GM23338 (cell line): ENCODE measurements around the gene MARCHF10. TPM values are rescaled to one million over a fixed set of nuclear protein-coding genes. Genes with fewer than 3 reads are reported as not detected.

Experiments
- ATAC-seq: fragments of 200-7000 bp; cut with Tn5 transposase; 3 replicates; pipeline ENCODE4 v1.9.1; 2020
- DNase-seq: peaks from one replicate; pipeline ENCODE4 v3.0.0-alpha.2; 2015; ENCODE audit warnings: low spot score
- H2AFZ ChIP-seq: fragments of 200-600 bp; sonication (generic); 2 replicates; pipeline ENCODE4 v1.8.0; 2016; ENCODE audit warnings: antibody characterized with exemption, mild to moderate bottlenecking, moderate library complexity
- H3F3A ChIP-seq: fragments of 200-600 bp; sonication (generic); replicated peaks from 2 replicates; pipeline ENCODE4 v1.8.0; 2017; ENCODE audit warnings: antibody characterized with exemption, mixed run types, low read depth
- H3K27ac ChIP-seq: fragments of 200-600 bp; sonication (generic); 2 replicates; pipeline ENCODE4 v1.6.1; 2016; ENCODE audit warnings: low read depth
- H3K27me3 ChIP-seq: fragments of 200-600 bp; sonication (generic); 2 replicates; pipeline ENCODE4 v1.8.0; 2016; ENCODE audit warnings: mild to moderate bottlenecking, mixed run types, moderate library complexity; ENCODE audit not compliant: insufficient read depth
- H3K36me3 ChIP-seq: fragments of 200-600 bp; sonication (generic); 2 replicates; pipeline ENCODE4 v1.8.0; 2016; ENCODE audit warnings: mild to moderate bottlenecking; ENCODE audit not compliant: insufficient read depth
- H3K4me1 ChIP-seq: fragments of 200-600 bp; sonication (generic); 2 replicates; pipeline ENCODE4 v1.8.0; 2016; ENCODE audit warnings: mild to moderate bottlenecking, moderate library complexity; ENCODE audit not compliant: insufficient read depth
- H3K4me2 ChIP-seq: fragments of 200-600 bp; sonication (generic); 2 replicates; pipeline ENCODE4 v1.7.1; 2017; ENCODE audit warnings: mixed run types
- H3K4me3 ChIP-seq: fragments of 200-600 bp; sonication (generic); 2 replicates; pipeline ENCODE4 v1.6.1; 2016; ENCODE audit warnings: mixed run types
- H3K79me2 ChIP-seq: fragments of 200-600 bp; sonication (generic); replicated peaks from 2 replicates; pipeline ENCODE4 v1.8.0; 2017; ENCODE audit warnings: mild to moderate bottlenecking; ENCODE audit not compliant: insufficient read depth
- H3K9me2 ChIP-seq: fragments of 200-600 bp; sonication (generic); 2 replicates; pipeline ENCODE4 v1.8.0; 2017; ENCODE audit not compliant: insufficient read depth
- H4K20me1 ChIP-seq: fragments of 200-600 bp; sonication (generic); replicated peaks from 2 replicates; pipeline ENCODE4 v1.8.0; 2017; ENCODE audit warnings: mild to moderate bottlenecking; ENCODE audit not compliant: insufficient read depth
- H3K27ac Mint-ChIP-seq: 2 replicates; pipeline ENCODE4 v1.8.0; 2020; ENCODE audit warnings: inconsistent platforms, mild to moderate bottlenecking, moderate library complexity, mixed read lengths
- H3K27me3 Mint-ChIP-seq: 3 replicates; pipeline ENCODE4 v1.8.0; 2022; ENCODE audit warnings: low read depth, mild to moderate bottlenecking, moderate library complexity, mixed read lengths, inconsistent platforms; ENCODE audit not compliant: insufficient read depth, poor library complexity
- H3K36me3 Mint-ChIP-seq: 3 replicates; pipeline ENCODE4 v1.8.0; 2021; ENCODE audit warnings: low read depth, mild to moderate bottlenecking, inconsistent platforms, moderate library complexity, mixed read lengths
- H3K4me1 Mint-ChIP-seq: 3 replicates; pipeline ENCODE4 v1.8.0; 2020; ENCODE audit warnings: mild to moderate bottlenecking, inconsistent platforms, mixed read lengths
- H3K4me3 Mint-ChIP-seq: 3 replicates; pipeline ENCODE4 v1.8.0; 2021; ENCODE audit warnings: moderate library complexity, mild to moderate bottlenecking, inconsistent platforms, mixed read lengths
- H3K9me3 Mint-ChIP-seq: 3 replicates; pipeline ENCODE4 v1.8.0; 2020; ENCODE audit warnings: moderate library complexity, mild to moderate bottlenecking, inconsistent platforms, mixed read lengths
- CREB1 ChIP-seq: fragments of 250-450 bp; sonication (Bioruptor Pico); IDR thresholded peaks from 2 replicates; pipeline ENCODE4 v1.5.0; 2020; ENCODE audit warnings: low read depth, mild to moderate bottlenecking, moderate library complexity
- CTCF ChIP-seq, 2 experiments: fragments of 200-600 bp in 1 of 2; sonication (generic) in 1 of 2; conservative IDR thresholded peaks; 2 replicates each; pipeline versions ENCODE4 v1.5.1 to v1.6.1; 2016 to 2017; ENCODE audit warnings: antibody characterized with exemption in 2 of 2, low read depth in 2 of 2, mild to moderate bottlenecking in 2 of 2, moderate library complexity in 1 of 2
- ETS1 ChIP-seq: IDR thresholded peaks from 2 replicates; pipeline ENCODE4 v1.6.1; 2016; ENCODE audit warnings: antibody characterized with exemption
- EZH2 ChIP-seq: fragments of 200-600 bp; sonication (generic); IDR thresholded peaks from one replicate; pipeline ENCODE4 v1.8.0; 2017; ENCODE audit warnings: antibody characterized with exemption, mild to moderate bottlenecking, low read depth; ENCODE audit not compliant: unreplicated experiment
- EZH2phosphoT487 ChIP-seq: fragments of 200-600 bp; sonication (generic); IDR thresholded peaks from one replicate; pipeline ENCODE4 v1.8.1; 2018; ENCODE audit warnings: antibody characterized with exemption; ENCODE audit not compliant: unreplicated experiment
- JUNB ChIP-seq: IDR thresholded peaks from one replicate; pipeline ENCODE4 v1.6.1; 2016; ENCODE audit warnings: antibody characterized with exemption; ENCODE audit not compliant: unreplicated experiment
- NANOG ChIP-seq: IDR thresholded peaks from 2 replicates; pipeline ENCODE4 v1.6.1; 2016; ENCODE audit warnings: antibody characterized with exemption, borderline replicate concordance
- POLR2AphosphoS5 ChIP-seq: IDR thresholded peaks from 2 replicates; pipeline ENCODE4 v1.6.1; 2016; ENCODE audit warnings: antibody characterized with exemption, low read depth
- REST ChIP-seq: IDR thresholded peaks from one replicate; pipeline ENCODE4 v1.6.1; 2018; ENCODE audit warnings: antibody characterized with exemption; ENCODE audit not compliant: unreplicated experiment
- STAT1 ChIP-seq: IDR thresholded peaks from one replicate; pipeline ENCODE4 v1.6.1; 2016; ENCODE audit warnings: antibody characterized with exemption; ENCODE audit not compliant: unreplicated experiment
- ZNF114 ChIP-seq: fragments of 250-450 bp; sonication (Bioruptor Pico); IDR thresholded peaks from 2 replicates; pipeline ENCODE4 v1.5.0; 2020; ENCODE audit warnings: mild to moderate bottlenecking, moderate library complexity
- ZNF331 ChIP-seq: fragments of 250-450 bp; sonication (Bioruptor Pico); IDR thresholded peaks from 2 replicates; pipeline ENCODE4 v1.5.0; 2020; ENCODE audit warnings: low read depth, mild to moderate bottlenecking, moderate library complexity
- ZNF462 ChIP-seq: fragments of 250-450 bp; sonication (Bioruptor Pico); IDR thresholded peaks from 2 replicates; pipeline ENCODE4 v1.5.0; 2020; ENCODE audit warnings: mild to moderate bottlenecking, moderate library complexity
- polyA plus RNA-seq: library from polyadenylated mRNA; unstranded; fragments of >200 nt; fragmentation: Nextera tagmentation; extraction: Ambion mirVana; gene quantifications from 2 replicates; pipeline ENCODE4 v1.2.1, GENCODE V29; 2016
- total RNA-seq: library from RNA; depleted of rRNA; stranded (reverse); fragments of >200 nt; shearing (Covaris generic); gene quantifications from 2 replicates; pipeline ENCODE4 v1.2.3, GENCODE V29; 2014

Gene MARCHF10
- total and polyA plus RNA-seq, 2 experiments from 2014 or later, result 0.50 TPM; not detected in 1

- Histone ChIP-seq H3F3A (no peaks in the 10 kb centered on the region), H3K4me2 (no peak overlapping the region), H2AFZ (no peak overlapping the region), H3K36me3 (no peaks in the 10 kb centered on the region), H4K20me1 (no peaks in the 10 kb centered on the region), H3K27ac (no peak overlapping the region), H3K27me3 (no peaks in the 10 kb centered on the region), H3K4me1 (peaks cover 13% of the 10 kb centered on the region; the same call in 1 of the 2 replicates), H3K9me2 (no peaks in the 10 kb centered on the region), H3K79me2 (no peaks in the 10 kb centered on the region), H3K4me3 (no peak overlapping the region)
- Mint-ChIP-seq H3K27ac (no peak overlapping the region), H3K4me3 (no peak overlapping the region), H3K4me1 (peaks cover 21% of the 10 kb centered on the region), H3K27me3 (peaks cover 6% of the 10 kb centered on the region), H3K36me3 (no peaks in the 10 kb centered on the region), H3K9me3 (no peaks in the 10 kb centered on the region)
- DNase-seq (no peak), ATAC-seq (no peak)
- TF ChIP-seq ETS1 (no peak), CTCF (conservative IDR thresholded peaks at IDR 0.05; ENCODE audit: low read depth in 2 of 2) (no peak), EZH2phosphoT487 (no peak), EZH2 (no peak), ZNF331 (CRISPR knock-in tag) (no peak), JUNB (no peak), STAT1 (no peak), REST (no peak), ZNF114 (CRISPR knock-in tag) (no peak), ZNF462 (CRISPR knock-in tag) (no peak), CREB1 (CRISPR knock-in tag) (no peak), NANOG (no peak), POLR2AphosphoS5 (no peak)
Measured at GRCh38 chr17:62754631-62755030, 53.5 kb downstream of the MARCHF10 start.
